A673 (cell line): ENCODE results near the gene FRG1. TPM values are rescaled to one million over a fixed set of nuclear protein-coding genes. Genes with fewer than 3 reads are reported as not detected.
"Not testable (repeated sequence)": the region's sequence is repeated elsewhere in the genome, so short reads cannot be mapped to it uniquely, and the experiment has no call there.

Experiments
- BruUV-seq: library from RNA; stranded (reverse); fragments of 400-500 nt; replicated peaks from 2 replicates; lab custom pipeline; 2021; lab: Mats Ljungman, UMichigan
- CTCF ChIA-PET: fragments of 300-600 bp; sonication (Branson Sonifier 250); formaldehyde crosslinking; loops from one replicate; lab custom pipeline; 2022; ENCODE audit warnings: antibody characterized with exemption; lab: Charles Lee
- POLR2A ChIA-PET: fragments of 300-600 bp; sonication (Branson Sonifier 250); formaldehyde crosslinking; loops from one replicate; lab custom pipeline; 2022; ENCODE audit warnings: antibody characterized with exemption; ENCODE audit not compliant: low non-redundant PET; lab: Charles Lee
- DNase-seq: peaks from one replicate; pipeline ENCODE4 v3.0.0-alpha.2; 2015; ENCODE audit warnings: low spot score
- H3K27ac ChIP-seq: fragments of 200-600 bp; sonication (generic); 2 replicates; pipeline ENCODE4 v1.5.1; 2016; ENCODE audit warnings: mixed run types, low read depth, mild to moderate bottlenecking, mixed read lengths, antibody characterized with exemption, low read length; ENCODE audit not compliant: poor library complexity, severe bottlenecking
- H3K27me3 ChIP-seq: fragments of 200-600 bp; sonication (generic); replicated peaks from 2 replicates; pipeline ENCODE4 v1.6.1; 2017; ENCODE audit warnings: mixed run types, low read depth, mild to moderate bottlenecking, mixed read lengths, antibody characterized with exemption, low read length; ENCODE audit not compliant: insufficient read depth, poor library complexity
- H3K36me3 ChIP-seq: fragments of 200-600 bp; sonication (generic); 2 replicates; pipeline ENCODE4 v1.6.1; 2016; ENCODE audit warnings: mixed run types, mild to moderate bottlenecking, mixed read lengths, antibody characterized with exemption, low read length; ENCODE audit not compliant: insufficient read depth, poor library complexity, severe bottlenecking
- H3K4me1 ChIP-seq: fragments of 200-600 bp; sonication (generic); 2 replicates; pipeline ENCODE4 v1.6.1; 2017; ENCODE audit warnings: mixed run types, mild to moderate bottlenecking, mixed read lengths, antibody characterized with exemption, low read length; ENCODE audit not compliant: insufficient read depth, poor library complexity, severe bottlenecking
- H3K4me3 ChIP-seq: fragments of 200-600 bp; sonication (generic); 2 replicates; pipeline ENCODE4 v1.5.1; 2016; ENCODE audit warnings: low read depth, mixed run types, mild to moderate bottlenecking, mixed read lengths, low read length; ENCODE audit not compliant: poor library complexity, severe bottlenecking
- H3K9me3 ChIP-seq: fragments of 200-600 bp; sonication (generic); 2 replicates; pipeline ENCODE4 v1.6.1; 2016; ENCODE audit warnings: mixed run types, low read depth, mild to moderate bottlenecking, mixed read lengths, antibody characterized with exemption, low read length; ENCODE audit not compliant: poor library complexity, severe bottlenecking
- CTCF ChIP-seq: fragments of 300-800, 200-600 bp; sonication (generic); conservative IDR thresholded peaks from 2 replicates; pipeline ENCODE4 v1.5.1; 2017; ENCODE audit warnings: low read depth, mild to moderate bottlenecking, antibody characterized with exemption, low read length, moderate library complexity, mixed read lengths
- EZH2 ChIP-seq: fragments of 200-600 bp; sonication (generic); IDR thresholded peaks from 2 replicates; pipeline ENCODE4 v1.6.1; 2017; ENCODE audit warnings: borderline replicate concordance, low read depth, mild to moderate bottlenecking, mixed read lengths, antibody characterized with exemption, low read length; ENCODE audit not compliant: poor library complexity, severe bottlenecking
- intact Hi-C: fragments of 100-400 bp; cut with micrococcal nuclease; formaldehyde crosslinking; loops from one replicate; pipeline ENCODE4 v1.10.0; 2022; ENCODE audit not compliant: unreplicated experiment
- total RNA-seq: library from RNA; stranded (reverse); gene quantifications from 2 replicates; pipeline ENCODE4 v1.2.3, GENCODE V29; 2021

The FRG1 gene
- total RNA-seq, 1 experiment from 2014 or later = 62.8 TPM

GRCh38 chr4:189948486-189948885, 7.8 kb downstream of the FRG1 start:
- H3K27me3 ChIP-seq, H3K36me3 ChIP-seq, CTCF ChIA-PET, DNase-seq, H3K4me3 ChIP-seq, BruUV-seq, intact Hi-C loops, H3K9me3 ChIP-seq, POLR2A ChIA-PET, H3K4me1 ChIP-seq, H3K27ac ChIP-seq: not testable (repeated sequence)

- H3K4me3 ChIP-seq, H3K36me3 ChIP-seq, H3K27ac ChIP-seq, H3K4me1 ChIP-seq, POLR2A ChIA-PET, BruUV-seq, CTCF ChIA-PET, H3K27me3 ChIP-seq, H3K9me3 ChIP-seq, DNase-seq, intact Hi-C loops: not testable (repeated sequence)
Observed at GRCh38 chr4:189969291-189969690, 28.6 kb downstream of the FRG1 start.

- CTCF ChIA-PET = no interaction called here
Observed at GRCh38 chr4:189973646-189974045, 33.0 kb downstream of the FRG1 start.

GRCh38 chr4:189974056-189974455, 33.4 kb downstream of the FRG1 start:
- POLR2A ChIA-PET = no interaction called here
- intact Hi-C loops = no loop called here

More at GRCh38 chr4:189973646-189974045, 33.0 kb downstream of the FRG1 start:
- DNase-seq = no peak
- TF ChIP-seq CTCF (no peak), EZH2 (no peak)
- POLR2A ChIA-PET = no interaction called here
- Histone ChIP-seq H3K36me3 (no peaks in the 10 kb centered on the region), H3K4me3 (no peak overlapping the region), H3K27me3 (no peaks in the 10 kb centered on the region), H3K4me1 (no peaks in the 10 kb centered on the region), H3K9me3 (no peaks in the 10 kb centered on the region), H3K27ac (no peak overlapping the region)
- no TSS peak for BruUV-seq
- intact Hi-C loops = no loop called here

More at GRCh38 chr4:189974056-189974455, 33.4 kb downstream of the FRG1 start:
- H3K4me3 ChIP-seq = no peak overlapping the region
- no peaks in the 10 kb centered on the region for H3K4me1 ChIP-seq
- no TSS peak for BruUV-seq
- no peaks in the 10 kb centered on the region for H3K27me3 ChIP-seq
- H3K36me3 ChIP-seq = no peaks in the 10 kb centered on the region
- no peak overlapping the region for H3K27ac ChIP-seq
- H3K9me3 ChIP-seq = no peaks in the 10 kb centered on the region
- DNase-seq = peak; percentile 60
- CTCF ChIA-PET = no interaction called here
- TF ChIP-seq CTCF (peak; percentile 63), EZH2 (no peak)
